GM13977 (cell line): ENCODE results near the gene PLEKHB1.

Source experiments
- DNase-seq: peaks from one replicate; pipeline ENCODE4 v3.0.0; 2012; ENCODE audit warnings: low spot score
- CTCF ChIP-seq: IDR thresholded peaks from 2 replicates; pipeline ENCODE4 v1.5.1; 2012; ENCODE audit warnings: mild to moderate bottlenecking, control low read depth; ENCODE audit not compliant: insufficient read depth; ENCODE audit errors: extremely low read depth, missing control alignments
- in situ Hi-C: fragments of 300-500 bp; cut with MboI; formaldehyde crosslinking; loops from one replicate; pipeline ENCODE4 v1.12.0; 2022; ENCODE audit warnings: low sequenced_read_pairs, low pct_unique_long_range_greater_than_20kb, mixed read lengths, inconsistent platforms; ENCODE audit not compliant: unreplicated experiment

The PLEKHB1 gene

GRCh38 chr11:73693899-73694525 is 47.6 kb downstream of the PLEKHB1 start:
- no peak for TF ChIP-seq CTCF
- in situ Hi-C loops: no loop called here
- DNase-seq: no peak

- in situ Hi-C loops: no loop called here
- TF ChIP-seq CTCF: no peak
- no peak for DNase-seq
Measured at GRCh38 chr11:73705053-73705452, 58.7 kb downstream of the PLEKHB1 start.

GRCh38 chr11:73710964-73711363 is 64.6 kb downstream of the PLEKHB1 start:
- in situ Hi-C loops: no loop called here
- TF ChIP-seq CTCF: no peak
- DNase-seq: no peak
